ENCODE measurements around the gene LIAS.

The LIAS gene

DNA sequence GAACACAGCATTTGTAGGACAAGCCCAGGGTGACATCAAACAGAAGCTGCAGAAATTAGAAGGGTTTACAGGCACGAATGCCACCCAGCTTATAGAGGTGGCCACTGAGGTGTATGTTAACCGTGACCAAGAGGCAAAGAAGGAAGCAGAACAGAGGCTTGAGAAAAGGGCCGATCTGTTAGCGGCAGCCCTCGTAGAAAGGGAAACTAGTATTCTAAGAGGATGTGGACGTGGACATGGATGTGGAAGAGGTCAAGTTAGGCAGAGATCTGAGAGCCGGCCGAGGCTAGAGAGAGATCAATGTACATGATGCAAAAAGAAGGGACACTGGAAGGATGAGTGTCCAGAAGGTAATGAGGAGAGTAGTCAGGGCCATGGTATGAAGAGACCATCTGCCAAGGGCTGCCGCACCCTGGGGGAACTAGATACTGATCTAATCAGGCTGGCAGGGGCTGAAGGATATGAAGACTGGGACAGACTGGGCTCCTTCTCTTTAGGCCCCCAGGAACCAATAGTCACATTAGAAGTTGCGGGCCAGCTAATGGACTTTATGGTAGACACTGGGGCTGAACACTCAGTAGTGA is 27.5 kb downstream of the LIAS start:
- TF ChIP-seq, protein P1, sequence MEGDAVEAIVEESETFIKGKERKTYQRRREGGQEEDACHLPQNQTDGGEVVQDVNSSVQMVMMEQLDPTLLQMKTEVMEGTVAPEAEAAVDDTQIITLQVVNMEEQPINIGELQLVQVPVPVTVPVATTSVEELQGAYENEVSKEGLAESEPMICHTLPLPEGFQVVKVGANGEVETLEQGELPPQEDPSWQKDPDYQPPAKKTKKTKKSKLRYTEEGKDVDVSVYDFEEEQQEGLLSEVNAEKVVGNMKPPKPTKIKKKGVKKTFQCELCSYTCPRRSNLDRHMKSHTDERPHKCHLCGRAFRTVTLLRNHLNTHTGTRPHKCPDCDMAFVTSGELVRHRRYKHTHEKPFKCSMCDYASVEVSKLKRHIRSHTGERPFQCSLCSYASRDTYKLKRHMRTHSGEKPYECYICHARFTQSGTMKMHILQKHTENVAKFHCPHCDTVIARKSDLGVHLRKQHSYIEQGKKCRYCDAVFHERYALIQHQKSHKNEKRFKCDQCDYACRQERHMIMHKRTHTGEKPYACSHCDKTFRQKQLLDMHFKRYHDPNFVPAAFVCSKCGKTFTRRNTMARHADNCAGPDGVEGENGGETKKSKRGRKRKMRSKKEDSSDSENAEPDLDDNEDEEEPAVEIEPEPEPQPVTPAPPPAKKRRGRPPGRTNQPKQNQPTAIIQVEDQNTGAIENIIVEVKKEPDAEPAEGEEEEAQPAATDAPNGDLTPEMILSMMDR (IDR thresholded peaks at IDR 0.05; ENCODE audit: insufficient read depth, low read length, poor library complexity, severe bottlenecking) = no peak
- TF ChIP-seq EZH2phosphoT487 (conservative IDR thresholded peaks at IDR 0.05; ENCODE audit: low read length) = no peak
- Histone ChIP-seq H3K4me2 (ENCODE audit: low read depth, low read length, poor library complexity, severe bottlenecking) (no peak overlapping the region), H3K27me3 (ENCODE audit: low read length) (no peaks in the 10 kb centered on the region), H3K79me2 (ENCODE audit: insufficient read depth, low read length) (no peaks in the 10 kb centered on the region), H3K4me3 (ENCODE audit: insufficient read depth, low read length, poor library complexity, severe bottlenecking) (no peak overlapping the region), H2AFZ (ENCODE audit: low read depth, low read length, severe bottlenecking) (no peak overlapping the region), H3K9me2 (replicated peaks; ENCODE audit: insufficient read depth, low read length) (no peaks in the 10 kb centered on the region), H4K20me1 (ENCODE audit: low read depth, low read length) (no peaks in the 10 kb centered on the region), H3K36me3 (ENCODE audit: low read length) (no peaks in the 10 kb centered on the region), H3F3A (ENCODE audit: insufficient read depth) (no peaks in the 10 kb centered on the region), H3K27ac (ENCODE audit: low read depth, low read length) (no peak overlapping the region), H3K9ac (ENCODE audit: low read length) (no peak overlapping the region), H3K9me3 (ENCODE audit: insufficient read depth, low read length) (no peaks in the 10 kb centered on the region)

DNA sequence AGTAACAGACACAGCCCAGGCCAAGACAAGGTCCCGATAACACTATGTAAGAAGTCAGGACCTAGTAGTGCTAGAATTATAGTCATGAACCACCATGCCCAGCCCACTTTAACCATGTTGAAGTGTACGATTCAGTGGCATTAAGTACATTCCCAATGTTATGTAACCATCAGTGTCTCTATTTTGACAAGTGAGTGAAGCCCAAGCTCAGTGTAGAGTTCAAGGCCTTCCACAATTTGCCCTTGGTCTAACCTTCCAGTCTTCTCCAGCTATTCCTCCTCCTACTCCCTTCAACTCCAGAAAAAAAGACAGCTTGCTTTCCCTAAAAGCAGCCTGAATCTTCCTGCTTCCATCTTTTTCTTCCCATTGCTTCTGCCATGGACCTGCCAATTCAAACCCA is 31.5 kb downstream of the LIAS start:
- TF ChIP-seq, protein P1 (IDR thresholded peaks at IDR 0.05; ENCODE audit: insufficient read depth, low read length, poor library complexity, severe bottlenecking) = no peak
- no peak for TF ChIP-seq EZH2phosphoT487 (conservative IDR thresholded peaks at IDR 0.05; ENCODE audit: low read length)
- no peaks in the 10 kb centered on the region for H3F3A ChIP-seq (ENCODE audit: insufficient read depth)
- no peak overlapping the region for H2AFZ ChIP-seq (ENCODE audit: low read depth, low read length, severe bottlenecking)
- no peaks in the 10 kb centered on the region for H3K9me3 ChIP-seq (ENCODE audit: insufficient read depth, low read length)
- no peaks in the 10 kb centered on the region for H3K9me2 ChIP-seq (replicated peaks; ENCODE audit: insufficient read depth, low read length)
- no peaks in the 10 kb centered on the region for H4K20me1 ChIP-seq (ENCODE audit: low read depth, low read length)
- no peak overlapping the region for H3K9ac ChIP-seq (ENCODE audit: low read length)
- H3K27me3 ChIP-seq (ENCODE audit: low read length) = no peaks in the 10 kb centered on the region
- no peaks in the 10 kb centered on the region for H3K79me2 ChIP-seq (ENCODE audit: insufficient read depth, low read length)
- H3K27ac ChIP-seq (ENCODE audit: low read depth, low read length) = no peak overlapping the region
- H3K4me2 ChIP-seq (ENCODE audit: low read depth, low read length, poor library complexity, severe bottlenecking) = no peak overlapping the region
- no peak overlapping the region for H3K4me3 ChIP-seq (ENCODE audit: insufficient read depth, low read length, poor library complexity, severe bottlenecking)
- H3K36me3 ChIP-seq (ENCODE audit: low read length) = no peaks in the 10 kb centered on the region

DNA sequence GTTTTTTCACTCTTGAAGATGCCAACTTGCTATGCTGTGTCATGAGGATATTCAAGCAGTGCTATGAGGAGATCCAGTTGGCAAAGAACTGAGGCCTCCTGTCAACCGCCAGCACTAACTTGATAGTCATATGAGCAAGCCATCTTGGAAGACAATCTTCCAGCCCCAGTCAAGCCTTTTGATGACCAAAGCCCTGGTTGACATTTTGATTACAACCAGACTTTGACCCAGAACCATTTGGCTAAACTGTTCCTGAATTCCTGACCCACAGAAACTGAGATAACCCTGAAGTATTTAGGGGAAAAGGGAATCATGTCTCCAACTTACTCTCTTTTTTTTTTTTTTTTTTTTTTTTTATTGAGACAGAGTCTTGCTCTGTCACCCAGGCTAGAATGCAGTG is 35.5 kb downstream of the LIAS start:
- Histone ChIP-seq H3K4me3 (ENCODE audit: insufficient read depth, low read length, poor library complexity, severe bottlenecking) (no peak overlapping the region), H3K79me2 (ENCODE audit: insufficient read depth, low read length) (no peaks in the 10 kb centered on the region), H3K9me3 (ENCODE audit: insufficient read depth, low read length) (no peaks in the 10 kb centered on the region), H3F3A (ENCODE audit: insufficient read depth) (no peaks in the 10 kb centered on the region), H3K9me2 (replicated peaks; ENCODE audit: insufficient read depth, low read length) (no peaks in the 10 kb centered on the region), H2AFZ (ENCODE audit: low read depth, low read length, severe bottlenecking) (no peak overlapping the region), H4K20me1 (ENCODE audit: low read depth, low read length) (no peaks in the 10 kb centered on the region), H3K4me2 (ENCODE audit: low read depth, low read length, poor library complexity, severe bottlenecking) (no peak overlapping the region), H3K27ac (ENCODE audit: low read depth, low read length) (no peak overlapping the region), H3K36me3 (ENCODE audit: low read length) (peaks cover 2% of the 10 kb centered on the region; the same call in 1 of the 2 replicates), H3K9ac (ENCODE audit: low read length) (no peak overlapping the region), H3K27me3 (ENCODE audit: low read length) (no peaks in the 10 kb centered on the region)
- TF ChIP-seq, protein P1 (IDR thresholded peaks at IDR 0.05; ENCODE audit: insufficient read depth, low read length, poor library complexity, severe bottlenecking) = no peak
- TF ChIP-seq EZH2phosphoT487 (conservative IDR thresholded peaks at IDR 0.05; ENCODE audit: low read length) = no peak
